ENCODE measurements around the gene PMPCA. TPM values are rescaled to one million over a fixed set of nuclear protein-coding genes. Genes with fewer than 3 reads are reported as not detected.

The PMPCA gene
- polyA plus RNA-seq, 1 experiment = 61.6 TPM

GRCh38 chr9:136416427-136416826 lies 6.0 kb downstream of the PMPCA start:
- no peak for TF ChIP-seq CTCF (IDR thresholded peaks at IDR 0.05; ENCODE audit: insufficient read depth, low read depth, low read length)
- ChIA-PET CTCF (interaction anchor here (1.2 kb wide), 1 partner anchor 24 kb away, joined by 4 read pairs; no protein-coding TSS in a partner anchor), POLR2A (no interaction called here)
- Histone ChIP-seq H3K27me3 (ENCODE audit: control insufficient read depth, insufficient read depth, low read length) (no peaks in the 10 kb centered on the region), H3K36me3 (ENCODE audit: control insufficient read depth, insufficient read depth, low read length) (peaks cover 52% of the 10 kb centered on the region), H3K4me3 (ENCODE audit: low read depth, low read length) (no peak overlapping the region)
- DNase-seq (ENCODE audit: low read depth) = no peak

GRCh38 chr9:136416914-136417313 lies 6.5 kb downstream of the PMPCA start:
- Histone ChIP-seq H3K4me3 (ENCODE audit: low read depth, low read length) (no peak overlapping the region), H3K36me3 (ENCODE audit: control insufficient read depth, insufficient read depth, low read length) (peaks cover 56% of the 10 kb centered on the region), H3K27me3 (ENCODE audit: control insufficient read depth, insufficient read depth, low read length) (no peaks in the 10 kb centered on the region)
- POLR2A ChIA-PET = no interaction called here
- CTCF ChIA-PET = interaction anchor here (1.0 kb wide), 1 partner anchor 23 kb away, joined by 4 read pairs; no protein-coding TSS in a partner anchor
- TF ChIP-seq CTCF (IDR thresholded peaks at IDR 0.05; ENCODE audit: insufficient read depth, low read depth, low read length) = no peak
- DNase-seq (ENCODE audit: low read depth) = no peak

- POLR2A ChIA-PET = no interaction called here
Observed at GRCh38 chr9:136418182-136419091, 8.0 kb downstream of the PMPCA start.

DNA sequence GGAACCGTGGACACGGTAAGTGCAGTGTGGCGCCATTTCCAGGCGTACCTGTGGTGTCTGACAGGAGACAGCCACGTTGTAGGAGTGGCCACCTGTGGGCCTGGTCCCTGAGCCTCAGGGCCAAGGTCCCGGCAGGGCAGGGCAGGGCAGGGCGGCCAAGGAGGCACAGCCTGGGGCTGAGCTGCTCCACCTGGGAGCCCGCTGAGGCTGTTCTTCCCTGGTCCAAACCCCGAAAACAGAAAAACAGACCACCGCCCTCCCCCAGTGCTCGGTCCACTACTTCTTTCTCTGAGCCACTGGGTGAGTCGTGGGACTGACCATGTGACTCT lies 8.6 kb downstream of the PMPCA start:
- no peak for TF ChIP-seq CTCF (IDR thresholded peaks at IDR 0.05; ENCODE audit: insufficient read depth, low read depth, low read length)
- ChIA-PET CTCF (no interaction called here), POLR2A (no interaction called here)
- H3K27me3 ChIP-seq (ENCODE audit: control insufficient read depth, insufficient read depth, low read length) = no peaks in the 10 kb centered on the region
- no peak overlapping the region for H3K4me3 ChIP-seq (ENCODE audit: low read depth, low read length)
- peaks cover 62% of the 10 kb centered on the region for H3K36me3 ChIP-seq (ENCODE audit: control insufficient read depth, insufficient read depth, low read length)
- DNase-seq (ENCODE audit: low read depth) = no peak

More at GRCh38 chr9:136418182-136419091, 8.0 kb downstream of the PMPCA start:
- CTCF ChIA-PET = interaction anchor here (1.0 kb wide), 3 partner anchors 22 to 52 kb away, joined by 3 to 4 read pairs (median 3); no protein-coding TSS in a partner anchor
- H3K27me3 ChIP-seq (ENCODE audit: control insufficient read depth, insufficient read depth, low read length) = no peaks in the 10 kb centered on the region
- DNase-seq (ENCODE audit: low read depth) = no peak
- TF ChIP-seq CTCF (IDR thresholded peaks at IDR 0.05; ENCODE audit: insufficient read depth, low read depth, low read length) = no peak
- peaks cover 64% of the 10 kb centered on the region for H3K36me3 ChIP-seq (ENCODE audit: control insufficient read depth, insufficient read depth, low read length)
- no peak overlapping the region for H3K4me3 ChIP-seq (ENCODE audit: low read depth, low read length)

GRCh38 chr9:136421791-136422190 lies 11.3 kb downstream of the PMPCA start:
- no peak overlapping the region for H3K4me3 ChIP-seq (ENCODE audit: low read depth, low read length)
- H3K36me3 ChIP-seq (ENCODE audit: control insufficient read depth, insufficient read depth, low read length) = peaks cover 42% of the 10 kb centered on the region
- DNase-seq (ENCODE audit: low read depth) = no peak
- no peak for TF ChIP-seq CTCF (IDR thresholded peaks at IDR 0.05; ENCODE audit: insufficient read depth, low read depth, low read length)
- H3K27me3 ChIP-seq (ENCODE audit: control insufficient read depth, insufficient read depth, low read length) = no peaks in the 10 kb centered on the region
- POLR2A ChIA-PET = no interaction called here
- CTCF ChIA-PET = no interaction called here

Data from BJ (cell line).